Measurements from ENCODE around the gene MYO1B.
A peak's percentile ranks its signal among the peaks of the same experiment; 100 is the strongest.

The MYO1B gene

DNA sequence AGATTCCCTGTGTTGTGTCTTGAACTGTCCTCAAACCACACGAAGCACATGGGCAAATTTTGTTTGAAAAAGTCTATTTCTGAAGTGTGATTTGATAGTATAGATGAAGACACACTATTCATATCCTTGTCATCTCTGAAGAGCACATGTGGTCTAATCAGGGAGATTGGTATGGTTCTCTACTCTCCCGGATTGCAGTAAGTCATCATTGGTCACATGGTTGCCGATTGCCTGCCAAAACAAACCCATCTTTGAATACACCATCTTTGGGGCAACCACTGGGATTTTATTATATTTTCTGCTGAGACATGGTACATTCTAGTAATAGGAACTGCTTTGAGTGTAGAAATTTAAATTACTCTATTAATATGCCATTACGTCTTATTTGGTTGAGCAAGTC is 186.9 kb downstream of the MYO1B start:
- DNase-seq (ENCODE audit: low read depth): peak; percentile 45
- no peak for TF ChIP-seq CTCF (conservative IDR thresholded peaks at IDR 0.05; ENCODE audit: control insufficient read depth, insufficient read depth, low read depth, low read length)
- no peak overlapping the region for H3K4me3 ChIP-seq (ENCODE audit: control insufficient read depth, low read depth, low read length)

- no peak overlapping the region for H3K4me3 ChIP-seq (ENCODE audit: control insufficient read depth, low read depth, low read length)
- TF ChIP-seq CTCF (conservative IDR thresholded peaks at IDR 0.05; ENCODE audit: control insufficient read depth, insufficient read depth, low read depth, low read length): no peak
- no peak for DNase-seq (ENCODE audit: low read depth)
These were observed 188.9 kb downstream of the MYO1B start for GRCh38 chr2:191434072-191434471.

GRCh38 chr2:191435141-191435540 is 189.9 kb downstream of the MYO1B start:
- H3K4me3 ChIP-seq (ENCODE audit: control insufficient read depth, low read depth, low read length): no peak overlapping the region
- no peak for TF ChIP-seq CTCF (conservative IDR thresholded peaks at IDR 0.05; ENCODE audit: control insufficient read depth, insufficient read depth, low read depth, low read length)
- DNase-seq (ENCODE audit: low read depth): no peak

- H3K4me3 ChIP-seq (ENCODE audit: control insufficient read depth, low read depth, low read length): no peak overlapping the region
- no peak for DNase-seq (ENCODE audit: low read depth)
- no peak for TF ChIP-seq CTCF (conservative IDR thresholded peaks at IDR 0.05; ENCODE audit: control insufficient read depth, insufficient read depth, low read depth, low read length)
These were observed 191.3 kb downstream of the MYO1B start for GRCh38 chr2:191436368-191437055.

- no peak for DNase-seq (ENCODE audit: low read depth)
- H3K4me3 ChIP-seq (ENCODE audit: control insufficient read depth, low read depth, low read length): no peak overlapping the region
- TF ChIP-seq CTCF (conservative IDR thresholded peaks at IDR 0.05; ENCODE audit: control insufficient read depth, insufficient read depth, low read depth, low read length): no peak
These were observed 194.3 kb downstream of the MYO1B start for GRCh38 chr2:191439481-191439880.

DNA sequence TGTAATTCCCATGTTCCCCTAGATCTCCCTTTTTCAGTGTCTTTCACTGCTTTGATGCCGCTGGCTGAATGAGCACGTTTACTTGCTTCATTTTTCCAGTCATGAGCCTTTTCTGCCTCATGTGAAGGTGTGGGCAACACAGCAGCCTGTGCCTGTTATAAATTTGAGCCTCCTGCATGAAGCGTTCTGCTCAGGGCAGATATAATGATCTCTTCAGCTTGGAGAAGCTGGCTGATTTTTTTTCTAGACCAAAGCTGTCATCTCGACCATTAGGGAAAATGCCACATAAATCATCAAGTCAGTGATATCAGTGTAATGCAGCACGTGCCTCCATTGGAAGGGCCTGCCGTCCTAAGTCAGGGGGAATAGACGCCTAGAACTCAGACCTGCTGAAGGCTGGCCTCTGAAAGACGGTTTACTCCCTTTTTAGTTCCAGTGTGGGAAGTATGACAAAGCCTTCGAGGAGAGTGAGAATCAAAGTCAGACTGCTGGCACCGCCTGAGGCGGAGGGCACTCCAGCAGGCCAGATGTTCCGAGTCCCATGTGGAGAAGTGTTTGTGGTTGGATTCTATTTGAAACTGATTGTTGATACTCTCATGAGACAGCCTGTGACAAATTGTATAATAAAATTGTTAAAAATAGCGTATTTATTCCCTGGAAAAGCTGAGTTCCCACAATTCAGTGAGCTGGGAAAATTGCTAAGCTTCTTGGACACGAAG is 196.5 kb downstream of the MYO1B start:
- no peak for TF ChIP-seq CTCF (conservative IDR thresholded peaks at IDR 0.05; ENCODE audit: control insufficient read depth, insufficient read depth, low read depth, low read length)
- DNase-seq (ENCODE audit: low read depth): peak; percentile 74
- no peak overlapping the region for H3K4me3 ChIP-seq (ENCODE audit: control insufficient read depth, low read depth, low read length)
